ENCODE measurements around the gene SLC26A3.

The SLC26A3 gene

GRCh38 chr7:107782374-107782773, 20.6 kb downstream of the SLC26A3 start:
- TF ChIP-seq CTCF (IDR thresholded peaks at IDR 0.05; ENCODE audit: low read depth, low read length): no peak
- H3K4me3 ChIP-seq (ENCODE audit: low read depth, low read length): no peak overlapping the region

GRCh38 chr7:107779647-107780099, 23.4 kb downstream of the SLC26A3 start:
- no peak for TF ChIP-seq CTCF (IDR thresholded peaks at IDR 0.05; ENCODE audit: low read depth, low read length)
- H3K4me3 ChIP-seq (ENCODE audit: low read depth, low read length): no peak overlapping the region

GRCh38 chr7:107778283-107778682, 24.7 kb downstream of the SLC26A3 start:
- no peak for TF ChIP-seq CTCF (IDR thresholded peaks at IDR 0.05; ENCODE audit: low read depth, low read length)
- no peak overlapping the region for H3K4me3 ChIP-seq (ENCODE audit: low read depth, low read length)

GRCh38 chr7:107777702-107778101, 25.3 kb downstream of the SLC26A3 start:
- H3K4me3 ChIP-seq (ENCODE audit: low read depth, low read length): no peak overlapping the region
- TF ChIP-seq CTCF (IDR thresholded peaks at IDR 0.05; ENCODE audit: low read depth, low read length): no peak

- no peak for TF ChIP-seq CTCF (IDR thresholded peaks at IDR 0.05; ENCODE audit: low read depth, low read length)
- no peak overlapping the region for H3K4me3 ChIP-seq (ENCODE audit: low read depth, low read length)
Measured at GRCh38 chr7:107773027-107773426, 30.0 kb downstream of the SLC26A3 start.

- H3K4me3 ChIP-seq (ENCODE audit: low read depth, low read length): no peak overlapping the region
- TF ChIP-seq CTCF (IDR thresholded peaks at IDR 0.05; ENCODE audit: low read depth, low read length): no peak
Measured at GRCh38 chr7:107768263-107768662, 34.8 kb downstream of the SLC26A3 start.

GRCh38 chr7:107767391-107767790, 35.6 kb downstream of the SLC26A3 start:
- no peak overlapping the region for H3K4me3 ChIP-seq (ENCODE audit: low read depth, low read length)
- no peak for TF ChIP-seq CTCF (IDR thresholded peaks at IDR 0.05; ENCODE audit: low read depth, low read length)

Measured in WI38 (cell line).